NOMO-1 (cell line): ENCODE data around the gene CHMP6.
"Not testable (repeated sequence)": the region's sequence is repeated elsewhere in the genome, so short reads cannot be mapped to it uniquely, and the experiment has no call there.

Source experiments
- DNase-seq, 2 experiments: peaks; one replicate each; lab custom pipeline; 2025; ENCODE audit not compliant: unreplicated experiment in 2 of 2; lab: John Stamatoyannopoulos, UW

The CHMP6 gene

GRCh38 chr17:81010935-81011334 is 19.3 kb downstream of the CHMP6 start:
- DNase-seq: no peak

- DNase-seq: no peak
These were observed 20.3 kb downstream of the CHMP6 start for GRCh38 chr17:81011951-81012350.

GRCh38 chr17:81012574-81013447 is 21.2 kb downstream of the CHMP6 start:
- no peak for DNase-seq

GRCh38 chr17:81013642-81014041 is 22.0 kb downstream of the CHMP6 start:
- no peak for DNase-seq

- no peak for DNase-seq
These were observed 23.5 kb downstream of the CHMP6 start for GRCh38 chr17:81015136-81015535.

- DNase-seq: no peak
These were observed 24.9 kb downstream of the CHMP6 start for GRCh38 chr17:81016575-81016974.

GRCh38 chr17:81017330-81017729 is 25.7 kb downstream of the CHMP6 start:
- not testable (repeated sequence) for DNase-seq

- peak; percentile 58 to 67 for DNase-seq
These were observed 26.6 kb downstream of the CHMP6 start for GRCh38 chr17:81018044-81018802.

- DNase-seq: no peak
These were observed 28.2 kb downstream of the CHMP6 start for GRCh38 chr17:81019563-81020442.

GRCh38 chr17:81020443-81020766 is 28.8 kb downstream of the CHMP6 start:
- no peak for DNase-seq

- no peak for DNase-seq
These were observed 29.3 kb downstream of the CHMP6 start for GRCh38 chr17:81020767-81021497.

GRCh38 chr17:81021531-81022343 is 30.1 kb downstream of the CHMP6 start:
- no peak for DNase-seq

GRCh38 chr17:81022344-81022676 is 30.7 kb downstream of the CHMP6 start:
- no peak for DNase-seq

- no peak for DNase-seq
These were observed 33.6 kb downstream of the CHMP6 start for GRCh38 chr17:81025065-81025740.

GRCh38 chr17:81025741-81026129 is 34.1 kb downstream of the CHMP6 start:
- no peak for DNase-seq

GRCh38 chr17:81026266-81027036 is 34.8 kb downstream of the CHMP6 start:
- no peak for DNase-seq

GRCh38 chr17:81027038-81027437 is 35.4 kb downstream of the CHMP6 start:
- DNase-seq: no peak
